ENCODE results near the gene ATG7. TPM values are rescaled to one million over a fixed set of nuclear protein-coding genes. Genes with fewer than 3 reads are reported as not detected.
"Not testable (repeated sequence)": the region's sequence is repeated elsewhere in the genome, so short reads cannot be mapped to it uniquely, and the experiment has no call there.

The ATG7 gene
- total and polyA plus RNA-seq, 2 experiments from 2014 or later, result 18.4 to 38.6 TPM

GRCh38 chr3:11480663-11481298, 208.6 kb downstream of the ATG7 start:
- no peaks in the 10 kb centered on the region for H3K9me2 ChIP-seq (replicated peaks; ENCODE audit: insufficient read depth)
- H3K36me3 ChIP-seq (replicated peaks; ENCODE audit: insufficient read depth, low read depth), result no peaks in the 10 kb centered on the region
- H4K20me1 ChIP-seq (ENCODE audit: insufficient read depth, poor library complexity, severe bottlenecking), result no peaks in the 10 kb centered on the region
- no peaks in the 10 kb centered on the region for H3K27me3 ChIP-seq
- H3K4me3 ChIP-seq, result no peak overlapping the region
- no peak overlapping the region for H2AFZ ChIP-seq
- no peaks in the 10 kb centered on the region for H3K79me2 ChIP-seq
- peak overlapping the region; percentile 16 for H3K4me2 ChIP-seq
- TF ChIP-seq EZH2 (IDR thresholded peaks at IDR 0.05; ENCODE audit: borderline replicate concordance) (no peak), EZH2phosphoT487 (IDR thresholded peaks at IDR 0.05; ENCODE audit: low read depth, severe bottlenecking, unreplicated experiment) (no peak), CTCF (IDR thresholded peaks at IDR 0.05; ENCODE audit: poor library complexity) (no peak)
- no peaks in the 10 kb centered on the region for H3K9me3 ChIP-seq (ENCODE audit: low read depth)
- H3K4me1 ChIP-seq (ENCODE audit: insufficient read depth), result peaks cover 49% of the 10 kb centered on the region
- peak; percentile 35 for DNase-seq (ENCODE audit: low spot score)
- peak overlapping the region; percentile 71 for H3K27ac ChIP-seq
- 49% methylated on average over 7 of the region's 7 CpGs for WGBS (ENCODE audit: low lambda C conversion rate, missing lambda C conversion rate)

- Histone ChIP-seq H3K9me3 (ENCODE audit: low read depth) (no peaks in the 10 kb centered on the region), H4K20me1 (ENCODE audit: insufficient read depth, poor library complexity, severe bottlenecking) (no peaks in the 10 kb centered on the region), H3K27me3 (no peaks in the 10 kb centered on the region), H3K79me2 (no peaks in the 10 kb centered on the region), H3K27ac (peak overlapping the region; percentile 3), H3K4me1 (ENCODE audit: insufficient read depth) (peaks cover 42% of the 10 kb centered on the region), H3K9me2 (replicated peaks; ENCODE audit: insufficient read depth) (no peaks in the 10 kb centered on the region), H3K4me3 (no peak overlapping the region), H3K4me2 (peak overlapping the region; percentile 16), H2AFZ (no peak overlapping the region), H3K36me3 (replicated peaks; ENCODE audit: insufficient read depth, low read depth) (no peaks in the 10 kb centered on the region)
- TF ChIP-seq EZH2 (IDR thresholded peaks at IDR 0.05; ENCODE audit: borderline replicate concordance), result no peak
- TF ChIP-seq CTCF (IDR thresholded peaks at IDR 0.05; ENCODE audit: poor library complexity), result no peak
- TF ChIP-seq EZH2phosphoT487 (IDR thresholded peaks at IDR 0.05; ENCODE audit: low read depth, severe bottlenecking, unreplicated experiment), result no peak
- DNase-seq (ENCODE audit: low spot score), result no peak
- 39% methylated on average over 3 of the region's 3 CpGs for WGBS (ENCODE audit: low lambda C conversion rate, missing lambda C conversion rate)
These were observed 209.4 kb downstream of the ATG7 start for GRCh38 chr3:11481556-11481955.

- 83% methylated on average over 8 of the region's 8 CpGs for WGBS (ENCODE audit: low lambda C conversion rate, missing lambda C conversion rate)
- H3K4me2 ChIP-seq, result no peak overlapping the region
- H3K79me2 ChIP-seq, result no peaks in the 10 kb centered on the region
- no peaks in the 10 kb centered on the region for H3K27me3 ChIP-seq
- H3K9me2 ChIP-seq (replicated peaks; ENCODE audit: insufficient read depth), result no peaks in the 10 kb centered on the region
- DNase-seq (ENCODE audit: low spot score), result peak; percentile 30
- TF ChIP-seq EZH2phosphoT487 (IDR thresholded peaks at IDR 0.05; ENCODE audit: low read depth, severe bottlenecking, unreplicated experiment), result no peak
- TF ChIP-seq EZH2 (IDR thresholded peaks at IDR 0.05; ENCODE audit: borderline replicate concordance), result no peak
- no peak for TF ChIP-seq CTCF (IDR thresholded peaks at IDR 0.05; ENCODE audit: poor library complexity)
- H4K20me1 ChIP-seq (ENCODE audit: insufficient read depth, poor library complexity, severe bottlenecking), result no peaks in the 10 kb centered on the region
- H3K27ac ChIP-seq, result peak overlapping the region; percentile 3
- H3K36me3 ChIP-seq (replicated peaks; ENCODE audit: insufficient read depth, low read depth), result no peaks in the 10 kb centered on the region
- no peak overlapping the region for H2AFZ ChIP-seq
- no peaks in the 10 kb centered on the region for H3K9me3 ChIP-seq (ENCODE audit: low read depth)
- no peak overlapping the region for H3K4me3 ChIP-seq
- H3K4me1 ChIP-seq (ENCODE audit: insufficient read depth), result peaks cover 38% of the 10 kb centered on the region
These were observed 209.8 kb downstream of the ATG7 start for GRCh38 chr3:11482021-11482420.

GRCh38 chr3:11488356-11488755, 216.2 kb downstream of the ATG7 start:
- not testable (repeated sequence) for H3K4me1 ChIP-seq (ENCODE audit: insufficient read depth)

More at GRCh38 chr3:11488356-11488755, 216.2 kb downstream of the ATG7 start:
- DNase-seq (ENCODE audit: low spot score); H3K27me3 ChIP-seq; H2AFZ ChIP-seq; H3K4me2 ChIP-seq; H4K20me1 ChIP-seq (ENCODE audit: insufficient read depth, poor library complexity, severe bottlenecking); H3K36me3 ChIP-seq (replicated peaks; ENCODE audit: insufficient read depth, low read depth); H3K9me3 ChIP-seq (ENCODE audit: low read depth); H3K27ac ChIP-seq; H3K79me2 ChIP-seq; H3K9me2 ChIP-seq (replicated peaks; ENCODE audit: insufficient read depth); H3K4me3 ChIP-seq: not testable (repeated sequence)
- WGBS (ENCODE audit: low lambda C conversion rate, missing lambda C conversion rate), result 98% methylated on average over 39 of the region's 42 CpGs

Measured in hepatocyte (in vitro differentiated cells).